Ascending aorta (tissue), 2 donors: Measurements from ENCODE around the gene YAF2. TPM values are rescaled to one million over a fixed set of nuclear protein-coding genes. Genes with fewer than 3 reads are reported as not detected.

Experiments used
- DNase-seq, 2 donors: peaks; one replicate each; pipeline ENCODE4 v3.0.0-alpha.2; 2019; ENCODE audit warnings: low spot score in 2 of 2
- H3K27ac ChIP-seq, 2 donors: fragments of 200-600 bp; sonication (generic); one replicate each; pipeline ENCODE4 v1.5.1; 2016 to 2017; ENCODE audit warnings: mild to moderate bottlenecking in 1 of 2
- H3K27me3 ChIP-seq: fragments of 200-600 bp; sonication (generic); one replicate; pipeline ENCODE4 v1.5.1; 2017
- H3K36me3 ChIP-seq, 2 donors: fragments of 200-600 bp; sonication (generic); one replicate each; pipeline ENCODE4 v1.5.1; 2016
- H3K4me1 ChIP-seq, 2 donors: fragments of 200-600 bp; sonication (generic); one replicate each; pipeline ENCODE4 v1.5.1; 2016 to 2017; ENCODE audit warnings: mild to moderate bottlenecking in 1 of 2
- H3K4me3 ChIP-seq, 2 donors: fragments of 200-600 bp; sonication (generic); one replicate each; pipeline ENCODE4 v1.5.1; 2016 to 2017; ENCODE audit warnings: mild to moderate bottlenecking in 1 of 2
- H3K9me3 ChIP-seq, 2 donors: fragments of 200-600 bp; sonication (generic); one replicate each; pipeline ENCODE4 v1.5.1; 2016
- intact Hi-C: fragments of 100-400 bp; cut with DNase I; formaldehyde crosslinking; loops from one replicate; pipeline ENCODE4 v1.15.1; 2023
- total RNA-seq: library from RNA; depleted of rRNA; stranded (reverse); fragments of >200 nt; gene quantifications from one replicate; pipeline ENCODE4 v1.1.0, GENCODE V29; 2016
- TF ChIP-seq, protein P1 (sequence below), 3 experiments: fragments of 200-600 bp in 2 of 3; fragments of 450-650 bp in 1 of 3; sonication (generic) in 2 of 3; IDR thresholded peaks; one replicate each; pipeline ENCODE4 v1.5.1; 2016 to 2019; ENCODE audit warnings: antibody characterized with exemption in 3 of 3, mild to moderate bottlenecking in 1 of 3, moderate library complexity in 1 of 3

YAF2 gene
- total RNA-seq, 1 donor from 2014 or later: 14.2 TPM

DNA sequence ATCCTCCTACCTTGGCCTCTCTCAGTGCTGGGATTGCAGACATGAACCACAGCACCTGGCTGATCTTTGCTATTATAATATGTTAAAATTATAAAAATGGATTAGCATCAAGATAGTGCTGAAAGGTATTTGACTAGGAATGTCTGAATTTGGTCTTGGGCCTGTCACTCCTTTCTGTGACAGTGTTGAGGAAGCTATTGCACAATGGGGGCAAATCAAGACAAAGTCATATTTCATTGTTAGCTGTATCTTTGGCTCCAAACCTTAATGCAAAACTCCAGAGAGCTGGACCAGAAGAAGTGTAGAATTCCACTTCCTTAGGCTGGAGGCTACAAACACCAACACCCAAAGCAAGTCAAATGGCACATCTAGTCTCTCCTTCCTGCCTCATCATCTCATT is 45.7 kb upstream of the YAF2 start:
- H3K4me3 ChIP-seq: no peak overlapping the region
- TF ChIP-seq, protein P1, sequence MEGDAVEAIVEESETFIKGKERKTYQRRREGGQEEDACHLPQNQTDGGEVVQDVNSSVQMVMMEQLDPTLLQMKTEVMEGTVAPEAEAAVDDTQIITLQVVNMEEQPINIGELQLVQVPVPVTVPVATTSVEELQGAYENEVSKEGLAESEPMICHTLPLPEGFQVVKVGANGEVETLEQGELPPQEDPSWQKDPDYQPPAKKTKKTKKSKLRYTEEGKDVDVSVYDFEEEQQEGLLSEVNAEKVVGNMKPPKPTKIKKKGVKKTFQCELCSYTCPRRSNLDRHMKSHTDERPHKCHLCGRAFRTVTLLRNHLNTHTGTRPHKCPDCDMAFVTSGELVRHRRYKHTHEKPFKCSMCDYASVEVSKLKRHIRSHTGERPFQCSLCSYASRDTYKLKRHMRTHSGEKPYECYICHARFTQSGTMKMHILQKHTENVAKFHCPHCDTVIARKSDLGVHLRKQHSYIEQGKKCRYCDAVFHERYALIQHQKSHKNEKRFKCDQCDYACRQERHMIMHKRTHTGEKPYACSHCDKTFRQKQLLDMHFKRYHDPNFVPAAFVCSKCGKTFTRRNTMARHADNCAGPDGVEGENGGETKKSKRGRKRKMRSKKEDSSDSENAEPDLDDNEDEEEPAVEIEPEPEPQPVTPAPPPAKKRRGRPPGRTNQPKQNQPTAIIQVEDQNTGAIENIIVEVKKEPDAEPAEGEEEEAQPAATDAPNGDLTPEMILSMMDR (IDR thresholded peaks at IDR 0.05): no peak
- no peaks in the 10 kb centered on the region for H3K4me1 ChIP-seq
- intact Hi-C loops: no loop called here
- H3K27me3 ChIP-seq: no peaks in the 10 kb centered on the region
- no peak overlapping the region for H3K27ac ChIP-seq
- no peak for DNase-seq
- no peaks in the 10 kb centered on the region for H3K36me3 ChIP-seq
- H3K9me3 ChIP-seq: no peaks in the 10 kb centered on the region

DNA sequence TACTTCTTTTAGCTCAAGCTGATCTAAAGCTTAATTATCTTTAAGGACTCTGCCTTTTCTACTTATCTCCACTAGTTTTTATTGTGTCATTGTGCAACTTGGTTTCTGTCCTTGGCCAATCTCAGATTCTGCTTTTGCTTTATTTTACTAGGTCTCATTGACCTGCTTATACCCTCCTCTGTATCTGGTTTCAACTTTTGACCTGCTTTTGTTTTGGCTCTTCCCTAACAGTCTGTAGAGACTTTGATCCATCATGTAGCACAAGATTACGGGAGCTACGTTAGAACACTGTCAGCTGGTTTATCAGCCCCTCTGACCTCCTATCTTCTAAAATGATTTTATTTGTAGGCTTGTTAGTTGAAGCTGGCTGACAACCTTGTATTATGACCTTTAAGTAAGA is 44.2 kb upstream of the YAF2 start:
- TF ChIP-seq, protein P1 (IDR thresholded peaks at IDR 0.05): no peak
- H3K9me3 ChIP-seq: no peaks in the 10 kb centered on the region
- no peaks in the 10 kb centered on the region for H3K27me3 ChIP-seq
- no peaks in the 10 kb centered on the region for H3K36me3 ChIP-seq
- no peak for DNase-seq
- intact Hi-C loops: no loop called here
- no peak overlapping the region for H3K27ac ChIP-seq
- H3K4me1 ChIP-seq: no peaks in the 10 kb centered on the region
- no peak overlapping the region for H3K4me3 ChIP-seq

DNA sequence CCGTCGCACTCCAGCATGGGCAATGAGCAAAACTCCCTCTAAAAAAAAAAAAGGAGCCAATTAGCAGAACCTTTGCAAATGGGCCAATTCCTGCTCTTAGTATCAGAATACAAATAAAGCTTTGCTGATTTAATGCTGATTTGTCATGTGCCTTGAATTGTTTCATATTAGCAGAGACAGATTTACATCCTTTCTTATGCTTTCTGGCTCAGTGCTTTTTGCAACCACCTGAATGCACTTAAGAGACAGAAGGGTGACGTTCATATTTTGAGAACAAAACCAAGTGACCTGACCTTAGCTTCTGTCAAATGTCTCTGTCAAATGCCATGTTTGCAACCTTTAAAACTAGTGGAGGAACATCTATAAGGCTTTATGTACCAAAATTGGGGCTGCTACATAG is 43.8 kb upstream of the YAF2 start:
- Histone ChIP-seq H3K4me3 (no peak overlapping the region), H3K4me1 (no peaks in the 10 kb centered on the region), H3K27ac (no peak overlapping the region), H3K9me3 (no peaks in the 10 kb centered on the region), H3K27me3 (no peaks in the 10 kb centered on the region), H3K36me3 (no peaks in the 10 kb centered on the region)
- intact Hi-C loops: no loop called here
- DNase-seq: no peak
- TF ChIP-seq, protein P1 (IDR thresholded peaks at IDR 0.05): no peak

DNA sequence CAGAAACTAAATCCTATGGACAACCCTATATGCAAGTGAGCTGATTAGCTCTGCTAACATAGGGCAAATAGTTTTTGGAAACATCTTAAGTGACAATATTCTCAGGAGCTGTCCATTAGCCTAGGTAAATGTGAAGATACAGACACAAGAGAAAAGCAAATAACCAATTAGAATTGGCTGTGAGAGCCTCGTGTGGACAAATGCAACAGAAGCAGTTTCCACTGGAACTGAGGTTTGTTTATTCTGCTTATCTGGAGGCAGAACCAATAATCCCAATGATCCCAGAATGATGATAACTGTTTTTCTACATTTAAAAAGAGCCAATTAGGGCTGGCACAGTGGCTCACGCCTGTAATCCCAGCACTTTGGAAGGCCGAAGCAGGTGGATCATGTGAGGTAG is 43.2 kb upstream of the YAF2 start:
- DNase-seq: no peak
- no peak overlapping the region for H3K27ac ChIP-seq
- TF ChIP-seq, protein P1 (IDR thresholded peaks at IDR 0.05): no peak
- H3K4me3 ChIP-seq: no peak overlapping the region
- intact Hi-C loops: no loop called here
- no peaks in the 10 kb centered on the region for H3K4me1 ChIP-seq
- no peaks in the 10 kb centered on the region for H3K9me3 ChIP-seq
- H3K27me3 ChIP-seq: no peaks in the 10 kb centered on the region
- no peaks in the 10 kb centered on the region for H3K36me3 ChIP-seq

DNA sequence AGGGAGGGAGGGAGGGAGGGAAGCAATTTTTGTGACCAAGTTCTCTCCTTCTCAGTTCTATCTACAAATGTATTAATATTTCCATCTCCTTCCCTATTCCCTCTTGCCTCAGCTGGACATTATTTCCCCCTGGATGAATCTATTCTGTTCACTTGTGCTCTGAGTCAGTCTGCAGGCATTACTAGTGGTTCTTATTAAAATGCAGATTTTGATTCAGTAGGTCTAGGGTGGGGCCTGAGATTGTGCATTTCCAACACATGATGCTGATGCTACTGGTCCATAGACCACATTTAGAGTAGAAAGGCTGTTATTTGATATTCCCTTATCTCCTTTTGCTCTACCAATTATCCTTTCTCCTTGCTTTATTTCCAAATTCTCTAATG is 40.1 kb upstream of the YAF2 start:
- DNase-seq: no peak
- H3K36me3 ChIP-seq: no peaks in the 10 kb centered on the region
- H3K27me3 ChIP-seq: no peaks in the 10 kb centered on the region
- H3K4me1 ChIP-seq: no peaks in the 10 kb centered on the region
- intact Hi-C loops: no loop called here
- no peaks in the 10 kb centered on the region for H3K9me3 ChIP-seq
- no peak overlapping the region for H3K27ac ChIP-seq
- TF ChIP-seq, protein P1 (IDR thresholded peaks at IDR 0.05): no peak
- H3K4me3 ChIP-seq: no peak overlapping the region

DNA sequence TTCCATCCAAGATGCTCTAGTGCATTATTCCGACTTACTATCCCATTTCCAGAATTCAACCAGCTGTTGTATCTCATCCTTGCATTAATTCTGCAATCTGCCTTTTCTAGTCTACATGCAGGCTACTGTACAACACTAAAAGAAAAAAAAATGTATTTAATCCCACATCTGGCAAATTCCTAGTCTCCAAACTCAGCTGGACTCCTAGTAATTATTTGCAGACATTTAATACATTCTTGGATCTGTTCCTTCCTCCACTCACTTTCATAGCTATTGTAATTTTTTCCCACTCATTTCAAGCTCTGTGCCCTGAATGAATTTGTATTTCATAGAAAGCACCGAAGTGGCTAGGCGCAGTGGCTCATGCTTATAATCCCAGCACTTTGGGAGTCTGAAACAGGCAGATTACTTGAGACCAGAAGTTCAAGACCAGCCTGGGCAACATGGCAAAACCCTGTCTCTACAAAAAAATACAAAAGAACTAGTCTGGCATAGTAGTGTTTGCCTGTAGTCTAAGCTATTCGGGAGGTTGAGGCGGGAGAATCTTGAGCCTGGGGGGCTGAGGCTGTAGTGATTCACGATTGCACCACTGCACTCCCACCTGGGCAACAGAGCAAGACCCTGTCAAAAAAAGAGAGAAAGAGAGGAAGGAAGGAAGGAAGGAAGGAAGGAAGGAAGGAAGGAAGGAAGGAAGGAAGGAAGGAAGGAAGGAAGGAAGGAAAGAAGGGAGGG is 39.5 kb upstream of the YAF2 start:
- Histone ChIP-seq H3K27me3 (no peaks in the 10 kb centered on the region), H3K27ac (no peak overlapping the region), H3K36me3 (no peaks in the 10 kb centered on the region), H3K9me3 (no peaks in the 10 kb centered on the region), H3K4me3 (no peak overlapping the region), H3K4me1 (no peaks in the 10 kb centered on the region)
- TF ChIP-seq, protein P1 (IDR thresholded peaks at IDR 0.05): no peak
- intact Hi-C loops: no loop called here
- DNase-seq: no peak
